ENCODE results near the gene ABRAXAS1. TPM values are rescaled to one million over a fixed set of nuclear protein-coding genes. Genes with fewer than 3 reads are reported as not detected.

ABRAXAS1 gene
- total and polyA plus RNA-seq, 10 of the 15 experiments (the other 5 are each of a cell fraction or from before 2014, with no cell fraction given) = 2.2 to 9.7 (median 5.8) TPM

- TF ChIP-seq CEBPZ (IDR thresholded peaks at IDR 0.05; ENCODE audit: low read depth, low read length) (no peak), DPF2 (IDR thresholded peaks at IDR 0.05) (peak; percentile 70; the same call in 1 of the 2 replicates), CBFB (IDR thresholded peaks at IDR 0.05; ENCODE audit: low read depth) (no peak), CHD1 (IDR thresholded peaks at IDR 0.05; ENCODE audit: low read depth, low read length) (no peak), MEF2B (IDR thresholded peaks at IDR 0.05; ENCODE audit: partially characterized antibody, poor library complexity, severe bottlenecking) (no peak), PRDM15 (CRISPR knock-in tag; IDR thresholded peaks at IDR 0.05) (no peak), ZSCAN29 (IDR thresholded peaks at IDR 0.05) (no peak), HDAC6 (IDR thresholded peaks at IDR 0.05; ENCODE audit: unreplicated experiment) (no peak), ETV6 (conservative IDR thresholded peaks at IDR 0.05 in 1 of 2, IDR thresholded peaks at IDR 0.05 in 1 of 2; ENCODE audit: borderline replicate concordance in 1 of 2, low read depth in 1 of 2) (no peak), IKZF1 (conservative IDR thresholded peaks at IDR 0.05) (peak; percentile 98), MXI1 (IDR thresholded peaks at IDR 0.05; ENCODE audit: low read depth, low read length) (peak; percentile 14; the same call in 1 of the 2 replicates), IKZF2 (IDR thresholded peaks at IDR 0.05) (no peak; a peak in 2 of 4 replicates), SMAD1 (IDR thresholded peaks at IDR 0.05; ENCODE audit: low read depth, partially characterized antibody) (no peak), ZNF217 (IDR thresholded peaks at IDR 0.05) (peak; percentile 65; the same call in 1 of the 2 replicates), POLR2A (IDR thresholded peaks at IDR 0.05; ENCODE audit: low read depth, low read length) (peak; percentile 93), EZH2 (IDR thresholded peaks at IDR 0.05; ENCODE audit: borderline replicate concordance, control insufficient read depth, low read depth, low read length) (no peak), E2F4 (IDR thresholded peaks at IDR 0.05; ENCODE audit: low read depth, low read length) (no peak), ZZZ3 (IDR thresholded peaks at IDR 0.05; ENCODE audit: control insufficient read depth, insufficient read length, low read depth) (no peak), EED (IDR thresholded peaks at IDR 0.05; ENCODE audit: low read depth) (peak; percentile 59; the same call in 1 of the 2 replicates), RUNX3 (IDR thresholded peaks at IDR 0.05; ENCODE audit: low read length) (peak; percentile 71), NR2C2 (IDR thresholded peaks at IDR 0.05; ENCODE audit: borderline replicate concordance, control insufficient read depth, insufficient read length, low read depth) (no peak)
These were observed at the start of gene ABRAXAS1 (continued) for GRCh38 chr4:83484500-83485461.
